GM20000 (cell line): ENCODE measurements around the gene SRMS.

Source experiments
- DNase-seq: peaks from one replicate; pipeline ENCODE4 v3.0.0; 2012; ENCODE audit warnings: low spot score
- CTCF ChIP-seq: IDR thresholded peaks from 2 replicates; pipeline ENCODE4 v1.5.1; 2012; ENCODE audit warnings: mild to moderate bottlenecking, control low read depth; ENCODE audit errors: extremely low read depth, missing control alignments

SRMS gene

GRCh38 chr20:63495741-63496595 is 51.6 kb downstream of the SRMS start:
- peak; percentile 97 for TF ChIP-seq CTCF
- DNase-seq: peak; percentile 94

- no peak for DNase-seq
- TF ChIP-seq CTCF: no peak
Observed at GRCh38 chr20:63495167-63495720, 52.3 kb downstream of the SRMS start.

- no peak for TF ChIP-seq CTCF
- no peak for DNase-seq
Observed at GRCh38 chr20:63494420-63495166, 53.0 kb downstream of the SRMS start.

GRCh38 chr20:63494084-63494419 is 53.5 kb downstream of the SRMS start:
- TF ChIP-seq CTCF: no peak
- DNase-seq: no peak

- no peak for TF ChIP-seq CTCF
- no peak for DNase-seq
Observed at GRCh38 chr20:63493563-63494020, 54.0 kb downstream of the SRMS start.

- no peak for DNase-seq
- TF ChIP-seq CTCF: no peak
Observed at GRCh38 chr20:63492982-63493381, 54.6 kb downstream of the SRMS start.

- TF ChIP-seq CTCF: no peak
- DNase-seq: no peak
Observed at GRCh38 chr20:63492518-63492917, 55.0 kb downstream of the SRMS start.
